Amniotic epithelial cell (primary cell): Measurements from ENCODE around the gene JMJD8.

ENCODE experiments used
- DNase-seq: peaks from one replicate; pipeline ENCODE4 v3.0.0-alpha.2; 2010; ENCODE audit warnings: low read depth

Gene JMJD8

DNA sequence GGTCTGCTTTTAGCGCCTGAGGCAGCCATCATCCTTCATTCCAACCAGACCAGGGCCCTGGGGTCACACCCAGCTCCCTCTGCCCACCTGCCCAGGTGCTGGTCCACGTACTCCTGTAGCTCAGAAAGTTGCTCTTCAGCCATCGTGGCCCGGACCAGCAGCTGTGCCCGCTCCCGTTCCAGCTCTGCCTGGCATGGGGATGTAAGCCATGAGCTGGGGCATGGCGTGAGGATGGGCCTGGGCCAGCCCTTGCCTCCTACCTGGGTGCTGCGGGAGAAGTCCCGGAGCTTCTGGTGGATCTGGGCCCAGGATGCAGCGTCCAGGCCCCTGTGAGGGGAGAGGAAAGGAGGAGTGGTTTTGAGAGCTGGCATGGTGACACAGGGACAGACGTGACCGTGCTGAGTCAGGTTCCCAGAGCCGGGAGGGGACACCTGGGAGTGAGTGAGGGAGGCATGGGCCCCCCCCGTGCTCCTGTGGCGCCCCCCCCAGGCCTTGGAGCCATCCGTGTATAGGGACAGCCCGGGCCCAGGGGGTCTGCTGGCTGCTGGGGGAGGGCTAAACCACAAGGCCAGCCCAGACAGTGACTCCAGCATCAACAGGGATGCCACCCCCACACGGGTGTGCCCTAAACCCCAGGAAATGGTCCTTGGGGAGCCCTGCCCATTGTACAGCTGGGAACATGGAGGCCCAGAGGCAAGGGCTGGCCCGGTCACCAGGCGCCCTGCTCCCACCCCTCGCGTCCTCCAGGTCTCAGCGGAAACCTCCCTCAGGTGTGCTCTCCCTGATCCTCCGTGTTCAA lies 38.9 kb upstream of the JMJD8 start:
- DNase-seq = no peak

DNA sequence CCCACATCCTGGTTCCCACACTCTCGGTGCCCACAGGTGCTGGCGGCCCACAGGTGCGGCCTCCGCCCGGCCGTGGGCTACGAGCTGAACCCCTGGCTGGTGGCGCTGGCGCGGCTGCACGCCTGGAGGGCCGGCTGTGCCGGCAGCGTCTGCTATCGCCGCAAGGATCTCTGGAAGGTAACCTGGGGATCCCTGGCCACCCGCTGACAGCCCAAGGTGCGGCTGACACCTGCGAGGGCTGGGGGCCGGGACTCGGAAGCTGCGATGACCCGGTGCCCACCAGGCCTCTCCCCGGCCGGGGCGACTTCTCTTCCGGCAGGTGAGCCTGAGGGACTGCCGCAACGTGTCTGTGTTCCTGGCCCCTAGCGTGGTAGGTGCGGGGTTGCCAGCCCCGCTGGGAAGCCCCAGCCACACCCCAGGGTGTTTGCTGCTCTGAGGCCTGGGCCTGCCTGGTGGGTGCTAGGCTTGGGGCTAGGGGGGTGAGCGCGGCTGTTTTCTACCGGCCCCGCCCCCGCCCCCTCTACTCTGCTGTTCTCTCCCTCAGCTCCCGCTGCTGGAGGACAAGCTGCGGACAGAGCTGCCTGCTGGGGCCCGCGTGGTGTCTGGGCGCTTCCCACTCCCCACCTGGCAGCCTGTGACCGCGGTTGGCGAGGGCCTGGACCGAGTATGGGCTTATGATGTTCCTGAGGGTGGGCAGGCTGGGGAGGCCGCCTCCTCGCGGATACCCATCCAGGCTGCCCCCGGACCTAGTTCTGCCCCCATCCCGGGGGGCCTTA lies 37.8 kb upstream of the JMJD8 start:
- DNase-seq = no peak

DNA sequence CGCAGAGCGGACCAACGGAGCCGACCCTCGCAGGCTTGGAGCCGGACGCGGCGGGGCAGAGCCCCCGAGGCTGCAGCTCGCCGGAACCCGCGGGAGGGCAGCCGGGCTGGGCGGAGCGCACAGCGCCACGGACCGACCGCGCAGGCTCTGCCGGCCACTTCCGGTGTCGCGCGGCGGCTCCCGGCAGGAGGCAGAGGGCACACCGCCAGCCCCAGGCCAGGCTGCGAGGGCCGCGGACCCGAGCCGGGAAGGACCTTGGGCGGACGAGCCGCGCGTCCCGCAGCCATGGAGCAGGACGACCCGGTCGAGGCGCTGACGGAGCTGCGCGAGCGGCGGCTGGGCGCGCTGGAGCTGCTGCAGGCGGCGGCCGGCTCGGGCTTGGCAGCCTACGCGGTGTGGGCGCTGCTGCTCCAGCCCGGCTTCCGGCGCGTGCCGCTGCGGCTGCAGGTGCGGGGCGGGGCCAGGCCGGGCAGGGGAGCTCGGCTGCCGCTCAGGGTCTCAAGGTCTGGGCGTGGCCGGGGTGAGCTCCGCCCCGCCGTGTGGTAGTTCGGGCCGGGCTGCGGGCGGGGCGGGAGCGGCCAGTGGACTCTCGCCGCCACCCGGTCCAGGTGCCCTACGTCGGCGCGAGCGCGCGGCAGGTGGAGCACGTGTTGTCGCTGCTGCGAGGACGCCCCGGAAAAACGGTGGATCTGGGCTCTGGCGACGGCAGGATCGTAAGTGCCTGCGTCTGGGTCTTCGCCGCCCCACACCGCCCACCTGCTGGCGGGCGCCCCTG lies 37.0 kb upstream of the JMJD8 start, which contains the start of gene ANTKMT:
Gene ANTKMT, plus strand, starts transcription at position 157 of the 775 bp plus-strand sequence. Its CDS starts 129 bp downstream, at position 286.
- DNase-seq = peak; percentile 61

DNA sequence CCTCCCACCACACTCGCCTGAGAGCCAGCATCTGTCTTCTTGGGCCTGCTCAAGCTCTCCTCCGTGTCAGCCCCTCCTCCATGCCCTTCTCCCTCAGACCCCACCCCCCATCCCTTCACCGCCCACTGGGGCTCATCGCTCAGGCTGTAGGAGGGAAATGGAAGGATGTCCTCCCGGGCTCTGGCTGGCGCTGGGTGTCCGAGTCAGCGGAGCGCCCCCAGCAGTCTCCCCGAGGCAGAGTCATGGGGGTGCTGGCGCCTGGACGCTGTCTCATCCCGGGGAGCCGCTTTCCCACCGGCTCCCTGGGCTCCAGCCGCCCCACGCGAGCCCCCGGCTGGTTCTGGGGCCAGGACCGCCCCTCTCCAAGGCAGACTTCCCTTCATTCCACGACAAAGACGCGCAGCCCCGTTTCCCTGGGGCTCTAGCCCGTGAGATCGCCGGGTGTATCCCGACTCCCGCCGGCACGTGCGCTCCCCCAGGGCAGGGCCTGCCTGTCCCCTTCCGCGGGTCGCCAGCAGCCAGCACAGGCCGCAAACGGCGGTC lies 36.4 kb upstream of the JMJD8 start:
- peak; percentile 84 for DNase-seq

DNA sequence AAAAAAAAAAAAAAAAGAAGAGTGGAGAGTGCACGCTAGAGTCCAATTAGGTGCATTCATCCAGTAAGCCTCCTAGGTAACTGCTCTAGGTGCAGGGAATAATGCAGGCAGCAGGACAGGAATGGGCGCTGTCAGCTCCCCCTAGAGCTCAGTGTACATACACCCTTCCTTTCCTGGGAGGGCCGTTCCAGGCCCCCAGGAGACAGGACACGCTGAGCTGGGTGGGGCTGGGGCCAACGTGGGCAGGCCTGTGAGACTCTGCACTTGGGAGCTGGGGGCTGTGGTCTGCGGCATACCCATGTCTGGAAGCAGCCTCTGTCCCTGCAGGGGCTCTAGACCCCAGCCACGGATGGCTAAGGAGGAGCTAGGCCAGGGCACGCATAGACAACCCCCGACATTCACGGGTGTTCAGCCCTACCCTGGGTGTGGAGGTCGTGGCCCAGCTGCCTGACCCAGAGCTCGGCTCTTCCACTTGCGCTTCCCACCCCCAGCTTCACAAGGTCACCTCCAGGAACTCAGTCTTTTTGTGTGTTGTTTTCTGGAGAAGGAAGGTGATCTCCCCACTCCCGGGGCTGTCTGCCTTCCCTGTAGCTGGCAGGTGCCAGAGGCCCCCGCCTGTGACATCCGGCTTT lies 35.8 kb upstream of the JMJD8 start:
- DNase-seq = no peak

DNA sequence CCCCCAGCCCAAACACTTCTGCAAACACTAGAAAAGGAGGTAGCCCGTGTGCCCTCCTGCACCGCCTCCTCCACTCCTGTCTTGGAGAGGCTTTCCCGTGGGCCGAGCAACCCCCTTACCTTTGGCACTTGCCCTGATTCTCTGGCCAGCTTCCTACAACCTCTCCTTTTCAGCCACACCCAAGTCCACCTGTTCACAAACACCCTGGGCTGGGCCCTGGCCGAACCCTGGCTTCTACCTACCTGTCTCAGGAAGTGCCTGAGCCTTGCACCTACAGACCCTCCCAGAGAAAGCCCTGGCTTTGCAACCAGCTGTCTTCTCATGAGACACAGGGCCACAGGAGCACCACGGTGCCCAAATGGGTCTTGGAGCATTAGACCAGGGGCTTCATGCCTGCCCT lies 34.8 kb upstream of the JMJD8 start:
- no peak for DNase-seq

DNA sequence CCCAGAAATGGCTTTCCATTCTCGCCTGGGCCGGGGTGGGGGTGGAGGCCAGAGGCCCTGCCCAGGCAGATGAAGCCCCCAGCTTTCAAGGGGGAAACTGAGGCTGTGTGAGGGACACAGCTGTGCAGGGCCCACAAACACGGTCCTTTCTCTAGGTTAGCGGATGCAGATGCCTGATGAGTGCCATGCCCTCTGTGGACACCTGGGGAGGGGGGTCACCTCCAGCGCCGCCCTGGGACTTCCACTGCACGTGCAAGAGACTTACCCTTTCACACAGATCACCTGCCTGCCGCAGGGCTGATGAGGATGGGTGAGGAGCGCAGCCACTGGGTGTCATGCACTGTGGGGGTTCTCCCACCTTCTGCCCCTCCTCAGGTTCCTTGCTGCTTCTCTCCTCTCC lies 34.3 kb upstream of the JMJD8 start:
- no peak for DNase-seq

DNA sequence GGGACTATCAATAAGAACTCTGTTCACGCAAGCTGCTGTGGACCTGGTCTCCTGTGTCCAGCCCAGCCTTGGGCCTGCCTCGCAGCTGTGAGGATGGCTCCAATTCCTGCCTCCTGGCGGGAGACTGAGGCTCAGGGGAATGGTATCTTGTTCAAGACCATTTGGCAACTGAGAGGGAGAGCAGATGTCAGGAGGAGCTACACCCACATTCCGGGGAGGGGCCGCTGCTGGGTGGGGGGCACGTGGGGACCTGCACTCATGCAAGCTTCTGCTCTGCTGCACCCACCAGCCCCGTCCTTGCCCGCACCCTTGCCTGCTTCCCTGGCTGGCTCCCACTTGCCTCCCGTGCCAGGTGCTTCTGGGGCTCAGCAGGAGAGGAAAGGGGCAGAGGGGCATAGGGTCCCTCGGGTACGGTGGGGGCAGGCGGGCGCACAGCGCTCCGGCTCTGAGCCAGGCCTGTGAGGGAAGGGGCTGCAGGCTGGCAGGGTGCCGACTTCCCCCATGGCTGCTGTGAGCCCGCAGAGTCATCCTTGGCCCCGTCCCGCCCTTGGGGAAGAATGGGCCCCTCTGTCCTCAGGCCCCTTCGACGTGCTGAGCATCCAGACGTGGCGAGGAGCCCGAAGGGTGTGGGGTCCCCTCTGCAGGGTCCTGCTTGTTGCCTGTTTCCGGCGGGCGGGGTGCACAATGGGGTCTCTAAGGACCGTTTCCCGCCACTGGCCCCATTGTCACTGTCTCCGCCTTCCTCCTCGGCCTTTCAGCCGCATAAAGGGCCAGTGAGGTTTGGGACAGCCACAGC lies 33.5 kb upstream of the JMJD8 start:
- DNase-seq = no peak

DNA sequence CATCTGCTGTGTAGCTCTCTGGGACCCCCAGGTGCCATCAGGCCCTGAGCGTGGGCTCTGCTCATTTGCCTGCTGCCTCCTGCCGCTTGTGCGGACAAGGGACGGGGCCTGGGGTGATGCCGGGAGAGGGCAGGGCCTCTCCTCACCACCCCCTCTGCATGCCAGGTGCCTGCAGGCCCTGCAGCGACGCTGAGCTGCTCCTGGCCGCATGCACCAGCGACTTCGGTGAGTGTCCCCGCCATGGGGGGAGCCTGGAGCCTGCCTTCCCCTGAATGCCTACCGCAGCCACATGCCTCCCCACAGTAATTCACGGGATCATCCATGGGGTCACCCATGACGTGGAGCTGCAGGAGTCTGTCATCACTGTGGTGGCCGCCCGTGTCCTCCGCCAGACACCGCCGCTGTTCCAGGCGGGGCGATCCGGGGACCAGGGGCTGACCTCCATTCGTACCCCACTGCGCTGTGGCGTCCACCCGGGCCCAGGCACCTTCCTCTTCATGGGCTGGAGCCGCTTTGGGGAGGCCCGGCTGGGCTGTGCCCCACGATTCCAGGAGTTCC lies 32.7 kb upstream of the JMJD8 start:
- DNase-seq = no peak

DNA sequence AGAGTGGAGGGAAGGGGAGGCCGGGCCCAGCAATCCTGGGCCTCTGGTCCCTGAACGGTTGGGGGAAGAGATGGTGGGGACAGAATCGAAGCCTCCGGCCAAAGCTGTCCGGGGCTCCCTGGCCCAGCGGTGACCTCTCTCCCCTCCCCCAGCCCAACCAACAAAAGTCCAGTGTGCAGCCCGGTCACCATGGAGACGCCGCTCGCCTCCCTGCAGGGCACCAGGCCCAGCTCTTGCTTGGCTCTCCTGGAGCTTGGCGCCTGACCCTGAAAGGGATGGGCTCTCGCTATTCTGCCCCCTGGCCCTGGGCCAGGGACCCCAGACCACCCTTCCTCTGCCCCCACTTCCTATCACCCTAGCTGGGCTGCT lies 32.0 kb upstream of the JMJD8 start:
- DNase-seq = peak; percentile 42

DNA sequence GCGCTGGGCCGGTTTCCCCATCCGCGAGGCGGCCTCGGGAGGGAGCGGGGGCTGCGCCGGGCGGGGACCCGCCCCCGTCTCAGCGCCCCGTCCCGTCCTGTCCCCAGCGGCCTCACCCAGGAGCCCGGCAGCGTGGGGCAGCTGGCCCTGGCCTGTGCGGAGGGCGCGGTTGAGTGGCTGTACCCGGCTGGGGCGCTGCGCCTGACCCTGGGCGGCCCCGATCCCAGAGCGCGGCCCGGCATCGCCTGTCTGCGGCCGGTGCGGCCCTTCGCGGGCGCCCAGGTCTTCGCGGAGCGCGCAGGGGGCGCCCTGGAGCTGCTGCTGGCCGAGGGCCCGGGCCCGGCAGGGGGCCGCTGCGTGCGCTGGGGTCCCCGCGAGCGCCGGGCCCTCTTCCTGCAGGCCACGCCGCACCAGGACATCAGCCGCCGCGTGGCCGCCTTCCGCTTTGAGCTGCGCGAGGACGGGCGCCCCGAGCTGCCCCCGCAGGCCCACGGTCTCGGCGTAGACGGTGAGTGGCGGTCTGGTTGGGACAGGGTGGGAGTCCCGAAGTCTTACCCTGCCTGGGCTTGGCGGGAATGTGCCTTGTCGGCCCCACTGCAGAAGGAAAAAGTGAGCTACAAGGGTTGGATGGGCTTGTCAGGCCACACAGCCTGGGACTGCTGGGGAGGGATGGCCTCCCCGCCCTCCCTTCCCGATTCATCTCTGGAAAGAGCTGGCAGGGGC lies 31.5 kb upstream of the JMJD8 start:
- no peak for DNase-seq

DNA sequence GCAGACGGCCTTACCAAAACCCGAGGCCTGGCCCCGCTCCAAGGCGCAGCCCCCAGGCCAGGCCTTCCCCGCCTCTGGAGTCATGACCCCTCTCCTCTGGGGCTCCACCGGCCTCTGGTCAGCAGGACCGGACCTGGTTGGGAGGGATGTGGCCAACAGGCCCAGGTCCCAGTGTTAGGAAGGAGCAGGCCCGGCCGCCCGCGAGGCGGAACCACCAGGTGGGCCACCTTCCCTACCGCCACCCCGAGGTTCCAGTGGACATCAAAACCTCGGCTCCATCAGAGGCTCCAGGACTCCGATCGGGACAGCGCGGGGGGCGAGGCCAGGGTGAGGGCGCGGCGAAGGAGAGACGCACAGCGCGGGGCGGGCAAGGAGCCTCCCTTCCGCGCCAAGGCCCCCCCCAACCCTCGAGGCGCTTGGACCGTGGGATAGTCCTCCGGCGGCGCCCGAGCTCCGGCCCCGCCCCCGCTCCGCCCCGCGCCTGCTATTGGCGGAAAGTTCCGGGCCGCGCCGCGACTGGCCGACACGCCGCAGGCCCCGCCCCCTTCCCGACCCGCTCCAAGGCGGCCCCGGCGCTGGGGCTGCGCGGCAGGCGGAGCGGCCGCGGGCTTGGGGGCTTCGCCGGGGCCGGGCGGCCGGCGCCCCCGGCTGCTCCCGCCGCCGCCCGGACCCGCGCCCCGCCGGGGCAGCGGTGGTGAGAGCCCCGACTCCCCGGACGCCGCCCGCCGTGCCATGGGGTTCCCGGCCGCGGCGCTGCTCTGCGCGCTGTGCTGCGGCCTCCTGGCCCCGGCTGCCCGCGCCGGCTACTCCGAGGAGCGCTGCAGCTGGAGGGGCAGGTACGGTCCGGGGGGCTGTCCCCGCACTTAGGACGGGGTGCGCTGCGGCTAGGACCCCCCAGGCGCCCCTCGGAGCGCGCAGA lies 30.7 kb upstream of the JMJD8 start, which contains the start of gene METRN:
Gene METRN, plus strand, starts transcription at position 561 of the 919 bp plus-strand sequence. Its CDS starts 172 bp downstream, at position 733.
- peak; percentile 74 for DNase-seq

DNA sequence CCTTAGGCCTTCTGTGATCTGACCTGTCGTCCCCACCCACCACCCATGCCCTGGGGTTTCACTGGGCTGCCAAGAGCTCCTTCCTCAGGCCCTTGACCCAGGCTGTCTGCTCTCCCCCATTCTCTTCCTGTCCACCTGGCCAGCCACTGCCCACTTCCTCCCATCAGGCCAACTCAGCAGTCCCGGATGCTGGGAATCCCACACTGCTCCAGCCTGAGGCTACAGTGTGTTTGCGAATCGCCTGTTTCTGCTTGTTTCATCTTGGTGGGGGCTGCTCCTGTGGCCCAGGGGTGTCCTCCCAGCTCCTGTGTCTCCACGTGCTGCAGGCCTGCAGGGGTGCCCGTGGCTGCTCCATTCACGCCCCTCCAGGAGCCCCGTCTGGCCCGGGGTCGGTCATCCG lies 29.9 kb upstream of the JMJD8 start:
- no peak for DNase-seq

DNA sequence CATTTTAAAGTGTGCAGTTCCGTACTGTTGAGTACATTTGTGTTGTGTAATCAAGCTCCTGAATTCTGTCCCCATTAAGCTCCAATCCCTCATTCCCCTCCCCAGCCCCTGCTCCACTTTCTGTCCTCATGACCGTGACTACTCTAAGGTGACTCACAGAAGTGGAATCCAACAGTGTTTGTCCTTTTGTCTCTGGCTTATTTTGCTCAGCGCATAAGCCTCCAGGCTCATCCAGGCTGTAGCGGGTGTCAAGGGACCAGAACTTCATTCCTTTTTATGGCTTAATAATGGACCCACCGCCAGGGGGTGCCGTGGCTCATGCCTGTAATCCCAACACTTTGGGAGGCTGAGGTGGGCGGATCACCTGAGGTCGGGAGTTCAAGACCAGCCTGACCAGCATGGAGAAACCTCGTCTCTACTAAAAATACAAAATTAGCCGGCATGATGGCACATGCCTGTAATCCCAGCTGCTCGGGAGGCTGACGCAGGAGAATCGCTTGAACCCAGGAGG lies 28.7 kb upstream of the JMJD8 start:
- DNase-seq = peak; percentile 95

DNA sequence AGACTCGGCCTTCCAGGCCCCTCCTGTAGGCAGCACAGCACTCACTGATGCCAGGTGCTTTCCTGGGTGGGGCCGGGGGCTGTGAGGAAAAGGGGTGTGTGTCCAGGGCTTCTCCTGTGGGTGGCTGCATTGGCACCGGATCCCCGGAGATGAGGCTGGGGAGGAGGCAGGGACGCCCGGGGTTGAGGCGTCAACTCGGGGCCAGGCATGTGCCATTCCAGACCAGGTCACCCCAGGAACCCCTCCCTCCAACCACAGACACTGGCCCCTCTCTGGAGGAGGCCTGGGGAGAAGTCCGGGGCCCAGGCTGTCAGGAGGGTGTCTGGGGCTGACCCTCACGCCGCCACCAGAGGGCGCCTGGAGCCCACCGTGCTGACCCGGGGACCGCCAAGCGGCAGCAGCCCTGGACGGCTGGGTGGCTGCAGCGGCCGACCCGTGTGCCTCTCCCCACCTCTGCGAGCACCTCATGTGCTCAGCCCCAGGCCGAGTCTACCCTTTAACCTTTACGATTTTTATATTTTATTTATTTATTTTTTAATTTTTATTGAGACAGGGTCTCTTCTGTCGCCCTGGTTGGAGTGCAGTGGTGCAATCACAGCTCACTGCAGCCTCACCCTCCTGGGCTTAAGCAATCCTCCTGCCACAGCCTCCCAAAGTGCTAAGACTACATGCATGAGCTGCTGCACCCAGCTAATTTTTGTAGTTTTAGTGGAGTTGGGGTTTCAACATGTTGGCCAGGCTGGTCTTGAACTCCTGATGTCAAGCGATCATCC lies 27.6 kb upstream of the JMJD8 start:
- peak; percentile 42 for DNase-seq

DNA sequence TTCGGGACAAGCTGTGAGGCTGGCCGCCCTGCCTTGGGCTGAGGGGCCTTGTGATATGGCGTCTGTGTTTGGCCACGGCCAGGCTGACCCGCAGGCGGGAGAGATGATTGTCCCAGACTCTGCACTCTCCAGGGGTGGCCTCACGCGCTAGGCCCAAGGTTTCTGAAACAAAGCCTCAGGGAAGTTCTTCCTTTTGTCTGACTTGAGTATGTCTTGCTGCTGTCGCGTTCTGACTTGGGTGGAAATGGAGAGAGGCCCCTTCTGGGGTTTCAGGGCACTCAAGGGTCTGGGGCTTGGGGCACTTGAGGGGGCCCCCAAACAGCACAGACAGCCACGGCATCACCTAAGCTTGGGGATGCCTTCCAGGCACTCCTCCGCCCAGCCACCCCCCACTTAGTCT lies 26.9 kb upstream of the JMJD8 start:
- no peak for DNase-seq

DNA sequence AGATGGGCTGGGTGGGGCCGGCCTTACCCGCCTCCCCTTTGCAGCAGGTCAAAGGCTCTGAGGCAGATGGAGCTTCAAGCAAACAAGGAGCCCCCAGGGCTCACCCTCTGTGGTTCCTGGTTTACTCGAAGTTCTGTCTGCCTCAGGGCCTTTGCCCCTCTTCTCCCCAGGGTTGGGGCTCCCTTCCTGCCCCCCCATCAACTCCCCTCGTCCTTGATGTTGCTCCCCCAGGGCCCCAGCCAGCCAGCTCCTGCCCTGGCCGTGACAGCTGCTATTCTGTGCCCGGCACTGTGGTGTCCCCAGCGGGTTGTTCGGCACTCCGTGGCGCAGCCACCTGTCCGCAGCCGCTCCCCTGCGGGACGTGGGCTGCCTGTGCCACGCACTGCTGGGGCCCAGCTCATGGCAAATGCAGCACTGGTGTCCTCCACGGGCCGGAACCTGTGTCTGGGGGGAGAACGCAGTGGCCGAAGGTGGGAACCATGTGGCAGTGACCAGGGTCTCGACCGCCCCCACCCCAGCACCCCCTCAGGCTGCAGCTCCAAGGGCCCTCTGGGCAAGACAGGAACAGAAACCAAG lies 26.5 kb upstream of the JMJD8 start:
- DNase-seq = no peak
